Inferior parietal cortex (tissue), 1 donor: ENCODE results near the gene DCHS2.
A peak's percentile ranks its signal among the peaks of the same experiment; 100 is the strongest.

ENCODE experiments used
- DNase-seq: peaks from one replicate; pipeline ENCODE4 v3.0.0-alpha.2; 2016; ENCODE audit errors: extremely low spot score

DCHS2 gene

GRCh38 chr4:154490583-154491340 lies 837 bp downstream of the DCHS2 start:
- no peak for DNase-seq

GRCh38 chr4:154490234-154490582 lies 1.4 kb downstream of the DCHS2 start:
- no peak for DNase-seq

GRCh38 chr4:154489558-154490233 lies 1.9 kb downstream of the DCHS2 start:
- no peak for DNase-seq

- no peak for DNase-seq
Measured at GRCh38 chr4:154487145-154487544, 4.5 kb downstream of the DCHS2 start.

GRCh38 chr4:154485127-154485773 lies 6.3 kb downstream of the DCHS2 start:
- no peak for DNase-seq

GRCh38 chr4:154478547-154478946 lies 13.1 kb downstream of the DCHS2 start:
- DNase-seq: no peak

- DNase-seq: no peak
Measured at GRCh38 chr4:154478128-154478527, 13.5 kb downstream of the DCHS2 start.

- no peak for DNase-seq
Measured at GRCh38 chr4:154476232-154476631, 15.4 kb downstream of the DCHS2 start.

GRCh38 chr4:154475820-154476219 lies 15.8 kb downstream of the DCHS2 start:
- DNase-seq: no peak

GRCh38 chr4:154473497-154473896 lies 18.1 kb downstream of the DCHS2 start:
- DNase-seq: no peak

- no peak for DNase-seq
Measured at GRCh38 chr4:154472858-154473257, 18.7 kb downstream of the DCHS2 start.

GRCh38 chr4:154471526-154472331 lies 19.9 kb downstream of the DCHS2 start:
- no peak for DNase-seq

GRCh38 chr4:154471032-154471431 lies 20.6 kb downstream of the DCHS2 start:
- DNase-seq: no peak

- no peak for DNase-seq
Measured at GRCh38 chr4:154467886-154468285, 23.7 kb downstream of the DCHS2 start.

GRCh38 chr4:154466336-154466735 lies 25.3 kb downstream of the DCHS2 start:
- DNase-seq: no peak

GRCh38 chr4:154465085-154465484 lies 26.5 kb downstream of the DCHS2 start:
- no peak for DNase-seq

GRCh38 chr4:154464654-154465053 lies 26.9 kb downstream of the DCHS2 start:
- DNase-seq: no peak

GRCh38 chr4:154462081-154462810 lies 29.4 kb downstream of the DCHS2 start:
- DNase-seq: no peak

GRCh38 chr4:154457471-154457870 lies 34.1 kb downstream of the DCHS2 start:
- no peak for DNase-seq

- no peak for DNase-seq
Measured at GRCh38 chr4:154456889-154457288, 34.7 kb downstream of the DCHS2 start.

- peak; percentile 27 for DNase-seq
Measured at GRCh38 chr4:154456240-154456639, 35.4 kb downstream of the DCHS2 start.
